GM18517 (cell line): ENCODE data around the gene PTPRE.

Experiments
- ATAC-seq: cut with Tn5 transposase; IDR thresholded peaks from one replicate; pipeline ENCODE4 v1.9.1; 2021; ENCODE audit warnings: mild to moderate bottlenecking, moderate library complexity; ENCODE audit not compliant: unreplicated experiment

PTPRE gene

DNA sequence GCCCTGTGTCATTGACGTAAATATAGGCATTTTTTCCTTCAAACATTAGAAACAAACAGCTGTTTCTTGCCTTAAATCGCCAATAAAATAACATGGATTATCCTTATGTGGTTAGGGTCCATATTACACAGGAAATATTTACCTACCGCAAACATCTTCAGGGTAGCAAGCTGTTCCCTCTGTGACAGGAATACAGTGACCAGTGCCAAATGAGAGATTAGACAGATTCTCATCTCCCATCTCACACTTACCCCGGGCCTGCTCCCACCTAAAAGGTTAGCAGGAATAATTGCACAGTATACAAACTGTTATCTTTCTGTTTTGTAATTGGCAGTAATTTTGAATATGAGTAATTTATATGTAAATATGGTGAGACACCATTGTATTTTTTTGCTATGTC lies 202.8 kb downstream of the PTPRE start:
- ATAC-seq, result no peak

DNA sequence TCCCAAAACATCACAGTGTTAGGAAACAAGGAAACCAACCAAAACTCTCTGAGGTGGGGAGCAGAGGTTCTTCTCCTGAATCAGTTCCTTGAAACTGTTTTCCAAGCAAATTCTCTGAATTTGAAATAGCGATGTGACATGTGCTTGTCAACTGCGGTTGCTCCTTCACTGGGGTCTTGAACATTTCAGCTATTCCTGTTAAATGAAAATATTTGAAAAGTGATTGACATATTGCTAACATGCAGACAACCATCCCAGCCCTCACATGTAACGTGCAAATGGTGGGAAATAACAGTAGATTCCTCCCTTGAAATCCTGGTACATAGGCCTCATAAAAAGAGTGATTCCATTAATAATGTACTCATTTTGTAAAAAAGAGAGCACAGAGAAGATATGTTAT lies 203.4 kb downstream of the PTPRE start:
- no peak for ATAC-seq

DNA sequence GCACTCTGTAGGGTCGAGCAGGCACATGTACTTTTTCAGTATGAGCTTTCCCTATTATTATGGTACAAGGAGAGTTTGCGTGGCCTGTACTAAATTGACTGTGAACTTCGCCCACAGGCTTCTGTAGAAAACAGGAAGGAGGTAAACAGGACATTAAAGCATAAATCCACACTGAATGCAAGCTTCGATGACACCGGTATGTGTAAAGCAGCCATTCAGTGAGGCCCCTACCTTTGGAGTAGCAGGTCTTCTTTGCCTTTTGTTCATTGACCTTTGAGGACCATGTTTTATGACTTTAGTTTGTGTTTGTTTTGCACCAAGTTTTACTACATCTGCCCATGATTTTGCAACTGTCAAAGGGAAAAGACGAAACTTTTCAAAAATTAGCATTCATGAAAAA lies 204.8 kb downstream of the PTPRE start:
- ATAC-seq, result no peak

DNA sequence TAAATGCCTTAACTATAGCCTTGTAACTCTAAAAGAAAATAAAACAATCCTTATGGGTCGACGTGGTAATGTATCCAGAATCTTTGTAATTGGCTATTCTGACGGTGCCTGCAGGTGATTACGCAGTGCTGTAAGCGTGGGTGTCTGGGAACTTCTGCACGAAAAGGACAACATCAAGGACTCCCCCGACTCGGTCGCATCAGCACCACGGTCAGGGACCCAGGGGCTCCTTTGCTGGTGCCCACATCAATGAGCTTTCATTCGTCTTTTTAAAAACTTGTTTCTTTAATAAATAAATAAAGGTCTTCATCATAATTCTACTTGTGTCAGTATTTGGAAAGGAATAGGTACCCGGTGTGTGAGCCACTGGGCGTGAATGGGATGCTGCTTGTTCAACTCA lies 206.1 kb downstream of the PTPRE start:
- no peak for ATAC-seq

DNA sequence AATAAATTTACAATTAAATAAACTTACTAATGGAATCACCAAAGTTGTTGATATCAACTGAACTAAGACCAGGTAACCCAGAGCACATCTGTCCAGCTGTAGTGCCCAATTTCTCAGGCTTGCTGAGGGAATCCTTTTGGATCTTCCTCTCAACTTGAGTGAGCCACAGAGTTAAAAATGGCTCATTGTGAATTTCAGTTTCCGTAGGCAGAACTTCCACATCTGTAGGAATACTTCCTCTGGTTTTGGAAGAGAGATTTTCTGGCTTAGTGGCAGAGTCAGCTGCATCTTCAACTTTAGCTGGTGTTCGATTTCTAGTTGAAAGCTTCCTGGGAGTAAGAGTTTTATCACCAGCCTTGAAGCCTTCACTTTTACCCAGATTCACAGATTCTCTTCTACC lies 208.0 kb downstream of the PTPRE start:
- ATAC-seq, result no peak

DNA sequence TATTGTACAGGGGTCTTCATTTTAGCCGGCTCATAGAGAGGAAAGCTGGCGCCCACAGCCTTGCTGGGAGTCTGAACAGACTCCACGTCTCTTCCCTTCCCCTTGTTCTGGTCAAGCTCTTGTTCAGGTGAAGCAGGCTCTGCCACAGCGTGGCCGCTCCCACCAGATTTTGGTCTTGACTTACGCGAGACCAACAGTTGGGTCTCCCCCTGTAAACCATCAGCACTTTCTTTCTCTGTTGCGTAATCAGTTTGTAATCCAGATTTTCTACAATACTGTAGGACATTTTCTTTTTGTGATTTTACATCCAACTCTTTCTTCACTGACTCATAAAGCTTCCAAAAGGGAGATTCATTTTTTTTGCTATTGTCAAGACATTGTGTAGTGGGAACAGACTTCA lies 208.5 kb downstream of the PTPRE start:
- ATAC-seq, result no peak

DNA sequence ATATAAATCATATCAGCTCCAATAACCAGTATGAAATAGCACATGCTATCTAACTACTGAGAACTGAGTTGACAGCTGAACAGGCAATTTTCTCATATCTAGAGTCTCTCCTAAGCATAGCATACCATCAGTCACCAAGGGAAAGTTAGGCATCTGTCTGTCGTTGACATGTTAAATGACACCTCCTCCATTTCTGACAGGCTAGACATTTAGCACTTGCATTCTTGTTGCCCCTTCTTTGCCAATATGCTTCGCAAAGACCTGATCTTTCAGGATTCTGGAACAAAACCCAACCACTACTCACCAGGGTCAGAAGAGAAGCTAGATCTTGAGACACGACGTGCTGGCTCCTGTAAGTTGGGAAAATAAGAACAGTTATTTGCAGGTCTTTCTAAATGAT lies 209.3 kb downstream of the PTPRE start:
- no peak for ATAC-seq

DNA sequence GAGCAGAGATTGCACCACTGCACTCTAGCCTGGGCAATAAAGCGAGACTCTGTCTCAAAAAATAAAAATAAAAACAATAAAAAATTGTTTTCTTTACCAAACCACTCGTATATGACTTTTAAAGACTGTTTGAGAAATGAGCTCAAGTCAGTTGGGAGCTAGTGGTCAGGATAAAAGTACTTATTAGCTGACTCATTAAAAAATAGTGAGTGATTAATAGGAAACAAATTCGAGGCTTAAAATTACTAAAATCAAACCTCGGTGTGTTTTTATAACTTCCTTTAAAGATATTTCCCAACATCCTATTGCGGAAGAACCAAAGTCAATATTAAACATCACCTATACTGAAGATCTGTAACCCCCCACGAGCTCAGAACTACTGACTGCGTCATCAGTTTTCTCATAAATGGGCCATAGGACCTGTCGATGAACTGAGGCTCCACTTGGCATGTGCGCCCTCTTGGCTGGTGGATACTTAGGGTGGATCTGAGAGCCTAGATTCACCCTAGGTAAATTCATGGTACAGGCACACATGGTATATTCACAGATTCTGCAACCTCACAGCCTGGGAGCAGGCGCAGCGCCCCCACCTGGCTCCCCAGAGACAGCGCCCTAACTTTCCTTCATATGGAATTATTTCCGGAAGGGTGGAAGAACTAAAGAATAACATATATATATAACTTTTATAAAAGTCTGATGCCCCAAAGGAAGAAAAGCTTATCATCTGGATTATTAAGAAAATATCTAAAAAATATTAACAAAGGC lies 210.1 kb downstream of the PTPRE start:
- no peak for ATAC-seq

DNA sequence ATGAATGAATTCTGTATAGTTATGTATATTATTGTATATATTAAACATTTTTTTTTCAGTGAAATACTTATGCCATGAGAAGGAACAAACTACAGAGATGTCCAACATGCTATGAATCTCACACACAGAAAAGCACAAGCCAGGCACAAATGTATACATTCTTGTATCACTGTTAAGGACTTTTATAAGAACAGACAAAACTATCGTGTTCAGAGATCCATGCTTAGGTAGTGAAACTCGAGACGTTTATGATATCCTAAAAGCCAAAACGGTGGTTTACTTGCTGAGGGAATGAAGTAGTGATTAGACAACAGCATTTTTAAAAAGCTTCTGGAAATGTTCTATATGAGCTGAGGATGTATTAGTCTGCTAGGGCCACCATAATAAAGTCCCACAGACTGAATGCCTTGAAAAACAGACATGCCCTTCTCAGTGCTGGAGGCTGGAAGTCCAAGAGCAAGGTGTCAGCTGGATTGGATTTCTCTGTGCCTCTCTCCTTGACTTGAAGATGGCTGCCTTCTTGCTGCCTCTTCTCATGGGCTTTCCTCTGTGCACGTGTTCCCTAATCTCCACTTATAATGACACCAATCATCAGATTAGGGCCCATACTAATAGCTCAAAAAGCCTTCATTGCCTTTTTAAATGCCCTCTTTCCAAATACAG lies 215.0 kb downstream of the PTPRE start:
- no peak for ATAC-seq

DNA sequence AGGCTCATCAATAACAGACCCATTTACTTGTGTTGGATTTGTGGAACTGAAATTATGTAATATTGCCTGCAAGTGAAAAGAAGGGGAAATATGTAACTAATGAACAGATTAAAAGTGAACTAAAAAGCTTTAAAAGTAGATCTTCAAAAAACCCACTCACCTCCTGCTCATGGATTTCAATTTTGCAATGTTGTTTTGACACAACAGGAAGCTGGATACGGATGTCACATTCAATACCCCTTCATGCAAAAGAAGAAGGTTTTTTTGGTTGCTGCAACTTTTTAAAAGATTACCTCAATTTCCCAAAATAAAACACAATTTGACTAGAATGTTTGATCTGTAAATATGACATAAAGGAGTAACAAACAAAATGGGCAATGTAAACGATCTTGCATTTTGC lies 216.0 kb downstream of the PTPRE start:
- ATAC-seq, result no peak

DNA sequence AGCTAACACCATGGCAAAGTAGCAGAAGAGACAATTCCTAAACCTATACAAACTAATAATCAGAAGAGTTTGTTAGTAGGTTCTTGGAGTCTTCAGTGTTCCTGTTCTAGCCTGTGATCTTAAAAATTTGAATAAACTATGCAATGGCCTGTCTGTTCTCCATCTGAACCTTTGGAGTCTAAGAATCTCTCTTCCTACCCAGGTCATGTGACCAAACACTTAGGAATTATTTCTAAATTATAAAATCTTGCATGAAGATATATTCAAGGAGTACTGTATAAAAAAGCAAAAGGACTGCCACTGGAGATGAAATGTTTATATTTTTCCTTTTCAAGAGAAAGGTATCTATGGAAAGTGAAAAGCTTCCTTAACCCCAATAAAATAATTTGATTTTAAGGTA lies 216.9 kb downstream of the PTPRE start:
- ATAC-seq, result no peak

DNA sequence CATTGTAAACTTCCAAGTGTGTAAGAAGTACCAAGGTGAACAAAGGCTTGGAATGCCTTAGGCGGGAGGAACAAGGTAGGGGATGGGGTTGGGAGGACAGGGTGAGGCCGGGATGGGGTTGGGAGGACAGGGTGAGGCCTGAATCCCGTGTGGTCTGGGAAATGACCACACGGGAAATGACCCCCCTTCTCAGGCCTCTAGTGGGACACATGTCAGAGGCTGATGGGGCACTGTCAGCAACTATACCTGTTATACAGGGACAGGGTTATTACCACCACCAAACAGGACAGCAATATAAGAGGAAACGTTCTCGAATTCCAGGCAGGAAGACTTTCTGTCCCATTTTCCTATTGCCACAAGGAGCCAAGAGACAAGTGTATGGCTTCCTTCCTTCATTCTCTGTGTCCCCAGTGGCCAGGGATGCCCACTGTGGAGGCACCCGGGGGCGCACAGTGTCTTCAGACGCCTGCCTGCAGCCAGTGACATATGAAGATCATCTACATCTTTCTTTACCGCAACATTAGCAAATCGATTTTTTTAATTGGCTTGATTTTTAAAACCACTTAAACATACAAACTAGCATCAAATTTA lies 218.0 kb downstream of the PTPRE start:
- ATAC-seq, result no peak

DNA sequence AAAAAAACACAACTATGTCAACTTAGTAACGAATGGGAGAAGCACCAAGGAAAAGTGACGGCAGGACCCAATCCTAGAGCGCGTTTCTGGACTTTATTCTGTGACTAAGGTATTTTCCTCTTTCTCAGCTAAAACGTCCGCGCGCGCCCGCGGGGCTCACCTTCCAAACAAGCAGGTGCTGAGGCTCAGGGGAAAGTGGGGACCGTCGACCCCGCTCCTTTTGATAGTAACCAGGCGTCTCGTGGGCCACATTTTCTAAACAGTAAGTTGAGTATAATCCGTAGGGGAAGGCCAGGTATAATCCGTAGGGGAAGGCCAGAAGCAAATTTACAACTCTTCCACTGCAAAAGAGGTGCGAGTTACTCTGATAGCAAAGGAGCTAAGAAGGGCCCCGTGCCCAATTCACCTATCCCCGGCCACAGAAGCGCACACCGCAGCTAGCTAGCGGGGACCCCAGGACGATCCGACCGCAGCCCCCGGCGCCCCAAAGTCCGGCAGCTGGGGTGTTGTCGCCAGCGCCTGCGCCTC lies 218.6 kb downstream of the PTPRE start:
- ATAC-seq, result no peak

DNA sequence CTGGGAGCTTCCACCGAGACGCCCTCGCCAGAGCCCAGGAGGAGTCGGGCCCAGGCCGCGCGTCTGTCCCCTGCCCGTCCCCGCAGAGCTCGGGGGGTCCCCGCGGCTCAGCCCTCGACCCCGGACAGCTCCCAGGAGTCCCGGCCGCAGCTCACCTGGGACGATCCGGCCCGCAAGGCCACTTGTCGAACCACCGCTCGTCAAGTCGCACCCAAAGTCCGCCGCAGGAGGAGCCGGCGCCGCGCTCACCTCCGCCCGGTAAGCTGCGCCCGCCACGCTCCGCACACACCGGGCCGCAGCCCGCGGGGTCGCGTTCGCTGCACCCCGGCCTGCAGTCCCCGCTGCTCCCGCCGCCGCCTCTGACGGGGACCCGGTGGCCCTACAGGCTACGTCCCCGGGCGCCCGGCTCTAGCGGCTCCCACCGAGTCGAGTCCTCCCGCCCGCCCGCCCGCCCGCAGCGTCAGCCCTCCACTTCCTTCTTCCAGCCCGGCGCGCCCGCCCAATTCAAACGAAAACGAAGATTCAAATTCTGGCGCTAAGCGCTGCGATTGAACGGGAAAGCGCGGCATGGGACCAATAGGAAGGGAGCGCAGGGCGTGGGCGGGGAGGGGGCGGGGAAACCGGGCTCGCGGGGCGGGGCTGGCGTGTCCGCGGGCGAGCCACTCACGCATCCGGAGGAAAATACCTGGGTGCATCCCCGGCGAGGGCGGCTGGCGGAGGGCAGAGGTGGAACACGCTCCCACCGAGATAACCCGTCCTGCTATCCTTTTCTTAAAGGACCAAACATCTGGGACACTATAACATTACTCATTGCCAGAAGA lies 219.3 kb downstream of the PTPRE start, which contains the start of gene MKI67:
Gene MKI67, minus strand, starts transcription at position 480 of the 821 bp plus-strand sequence. CDS start 756 bp downstream, outside the sequence.
- ATAC-seq, result peak; percentile 79

DNA sequence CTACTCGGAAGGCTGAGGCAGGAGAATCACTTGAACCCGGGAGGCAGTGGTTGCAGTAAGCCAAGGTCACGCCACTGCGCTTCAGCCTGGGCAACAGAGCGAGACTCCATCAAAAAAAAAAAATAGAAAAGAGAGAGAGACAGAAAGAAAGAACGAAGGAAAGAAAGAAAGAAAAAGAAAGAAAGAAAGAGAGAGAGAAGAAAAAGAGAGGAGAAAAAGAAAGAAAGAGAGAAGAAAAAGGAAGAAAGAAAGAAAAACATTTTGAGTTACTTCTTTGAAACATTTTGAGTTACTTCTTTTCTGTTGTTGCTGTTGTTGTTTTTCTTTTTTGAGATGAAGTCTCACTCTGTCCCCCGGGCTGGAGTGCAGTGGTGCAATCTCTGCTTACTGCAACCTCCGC lies 221.7 kb downstream of the PTPRE start:
- no peak for ATAC-seq

DNA sequence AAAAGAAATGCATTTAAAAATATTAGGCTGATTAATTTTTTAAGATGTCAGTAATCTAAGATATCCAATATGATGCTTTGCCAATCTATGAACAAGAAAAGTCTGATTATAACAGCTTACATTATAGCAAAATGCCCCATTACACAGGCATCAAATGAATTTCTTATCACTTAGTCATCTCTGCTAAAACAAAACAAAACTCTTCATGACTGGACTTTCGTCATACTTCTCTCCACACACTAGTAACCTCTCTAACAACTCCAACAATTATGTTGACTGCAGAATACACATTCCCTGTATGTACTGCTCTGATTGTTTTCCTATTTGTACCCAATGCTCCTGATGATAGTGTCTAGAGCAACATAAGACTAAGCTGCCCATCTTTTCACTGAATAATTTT lies 223.1 kb downstream of the PTPRE start:
- no peak for ATAC-seq
